ENCODE measurements around the gene ARPIN. TPM values are rescaled to one million over a fixed set of nuclear protein-coding genes. Genes with fewer than 3 reads are reported as not detected.
"Not testable (repeated sequence)": the region's sequence is repeated elsewhere in the genome, so short reads cannot be mapped to it uniquely, and the experiment has no call there.

ARPIN gene
- total RNA-seq, 2 donors from 2014 or later: 19.5 to 21.4 TPM

DNA sequence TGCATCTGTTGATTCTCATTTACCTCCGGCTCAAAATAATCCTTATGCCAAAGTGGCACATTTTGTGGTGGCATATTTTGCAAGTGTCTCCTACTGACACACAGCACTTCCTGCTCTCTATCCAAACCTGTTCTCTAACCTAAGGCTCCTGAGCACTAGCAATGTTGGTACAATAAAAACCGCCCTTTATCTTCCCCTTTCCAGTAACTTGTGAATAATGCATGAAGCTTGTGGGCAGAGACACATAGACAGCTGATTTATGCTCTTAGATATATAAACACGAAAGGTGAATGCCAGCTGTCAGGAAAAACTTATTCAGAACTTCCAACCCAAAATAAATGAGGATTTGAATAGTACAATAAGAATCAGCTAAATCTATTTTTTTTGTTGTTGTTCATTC lies 34.6 kb upstream of the ARPIN start:
- Histone ChIP-seq H3K4me1 (ENCODE audit: control insufficient read depth in 1 of 2, low read depth in 2 of 2) (no peaks in the 10 kb centered on the region), H3K4me3 (no peak overlapping the region), H3K27ac (no peak overlapping the region), H3K27me3 (replicated peaks; ENCODE audit: insufficient read depth) (no peaks in the 10 kb centered on the region), H3K9me3 (no peaks in the 10 kb centered on the region), H3K36me3 (no peaks in the 10 kb centered on the region)
- TF ChIP-seq, protein P1, sequence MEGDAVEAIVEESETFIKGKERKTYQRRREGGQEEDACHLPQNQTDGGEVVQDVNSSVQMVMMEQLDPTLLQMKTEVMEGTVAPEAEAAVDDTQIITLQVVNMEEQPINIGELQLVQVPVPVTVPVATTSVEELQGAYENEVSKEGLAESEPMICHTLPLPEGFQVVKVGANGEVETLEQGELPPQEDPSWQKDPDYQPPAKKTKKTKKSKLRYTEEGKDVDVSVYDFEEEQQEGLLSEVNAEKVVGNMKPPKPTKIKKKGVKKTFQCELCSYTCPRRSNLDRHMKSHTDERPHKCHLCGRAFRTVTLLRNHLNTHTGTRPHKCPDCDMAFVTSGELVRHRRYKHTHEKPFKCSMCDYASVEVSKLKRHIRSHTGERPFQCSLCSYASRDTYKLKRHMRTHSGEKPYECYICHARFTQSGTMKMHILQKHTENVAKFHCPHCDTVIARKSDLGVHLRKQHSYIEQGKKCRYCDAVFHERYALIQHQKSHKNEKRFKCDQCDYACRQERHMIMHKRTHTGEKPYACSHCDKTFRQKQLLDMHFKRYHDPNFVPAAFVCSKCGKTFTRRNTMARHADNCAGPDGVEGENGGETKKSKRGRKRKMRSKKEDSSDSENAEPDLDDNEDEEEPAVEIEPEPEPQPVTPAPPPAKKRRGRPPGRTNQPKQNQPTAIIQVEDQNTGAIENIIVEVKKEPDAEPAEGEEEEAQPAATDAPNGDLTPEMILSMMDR (IDR thresholded peaks at IDR 0.05): no peak
- ATAC-seq (ENCODE audit: insufficient number of reproducible peaks, low FRiP score, low read depth): no peak
- no peak for DNase-seq (ENCODE audit: low spot score)

DNA sequence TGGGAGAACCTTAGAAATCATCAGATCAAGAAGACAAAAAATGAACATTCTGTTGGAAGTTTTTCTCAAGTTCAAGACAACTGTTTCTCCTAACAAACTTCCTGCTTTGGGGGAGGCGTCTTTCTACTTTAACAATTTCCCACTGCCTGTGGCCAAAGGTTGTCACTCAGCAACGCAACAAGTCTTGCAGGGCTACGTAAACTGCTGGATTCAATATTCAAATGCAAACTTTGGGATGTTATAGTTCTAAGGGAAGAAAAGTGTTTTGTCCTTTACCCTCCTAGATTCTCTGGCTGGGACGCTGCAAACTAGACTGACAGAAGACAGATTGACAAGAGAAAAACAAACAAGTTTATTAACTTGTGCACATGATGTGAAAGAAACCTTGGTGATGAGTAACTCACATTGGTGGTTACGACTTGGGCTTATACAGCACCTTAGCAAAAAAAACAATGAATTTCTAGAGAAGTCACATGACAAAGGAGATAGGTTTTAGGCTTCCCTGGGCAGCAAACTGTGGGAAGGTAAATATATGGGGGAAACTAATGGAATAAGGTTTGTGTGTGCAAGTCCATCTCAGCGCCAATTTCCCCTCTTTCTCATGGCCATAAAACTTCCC lies 34.0 kb upstream of the ARPIN start:
- DNase-seq (ENCODE audit: low spot score) (no peak), ATAC-seq (ENCODE audit: insufficient number of reproducible peaks, low FRiP score, low read depth) (no peak)
- H3K27me3 ChIP-seq (replicated peaks; ENCODE audit: insufficient read depth): no peaks in the 10 kb centered on the region
- H3K4me1 ChIP-seq (ENCODE audit: control insufficient read depth in 1 of 2, low read depth in 2 of 2): no peaks in the 10 kb centered on the region
- no peaks in the 10 kb centered on the region for H3K9me3 ChIP-seq
- no peaks in the 10 kb centered on the region for H3K36me3 ChIP-seq
- no peak overlapping the region for H3K27ac ChIP-seq
- TF ChIP-seq, protein P1 (IDR thresholded peaks at IDR 0.05): no peak
- no peak overlapping the region for H3K4me3 ChIP-seq

DNA sequence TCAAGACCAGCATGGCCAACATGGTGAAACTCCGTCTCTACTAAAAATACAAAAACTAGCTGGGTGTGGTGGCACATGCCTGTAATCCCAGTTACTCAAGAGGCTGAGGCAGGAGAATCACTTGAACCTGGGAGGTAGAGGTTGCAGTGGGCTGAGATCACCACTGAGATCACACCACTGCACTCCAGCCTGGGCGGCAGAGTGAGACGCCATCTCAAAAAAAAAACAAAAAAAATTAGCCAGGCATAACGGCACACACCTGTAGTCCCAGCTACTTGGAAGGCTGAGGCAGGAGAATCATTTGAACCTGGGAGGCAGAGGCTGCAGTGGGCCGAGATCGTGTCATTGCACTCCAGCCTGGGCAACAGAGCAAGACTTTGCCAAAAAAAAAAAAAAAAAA lies 31.0 kb upstream of the ARPIN start:
- not testable (repeated sequence) for H3K4me1 ChIP-seq (ENCODE audit: control insufficient read depth in 1 of 2, low read depth in 2 of 2); H3K27ac ChIP-seq; H3K4me3 ChIP-seq; H3K27me3 ChIP-seq (replicated peaks; ENCODE audit: insufficient read depth); ATAC-seq (ENCODE audit: insufficient number of reproducible peaks, low FRiP score, low read depth); H3K9me3 ChIP-seq; H3K36me3 ChIP-seq; DNase-seq (ENCODE audit: low spot score)

DNA sequence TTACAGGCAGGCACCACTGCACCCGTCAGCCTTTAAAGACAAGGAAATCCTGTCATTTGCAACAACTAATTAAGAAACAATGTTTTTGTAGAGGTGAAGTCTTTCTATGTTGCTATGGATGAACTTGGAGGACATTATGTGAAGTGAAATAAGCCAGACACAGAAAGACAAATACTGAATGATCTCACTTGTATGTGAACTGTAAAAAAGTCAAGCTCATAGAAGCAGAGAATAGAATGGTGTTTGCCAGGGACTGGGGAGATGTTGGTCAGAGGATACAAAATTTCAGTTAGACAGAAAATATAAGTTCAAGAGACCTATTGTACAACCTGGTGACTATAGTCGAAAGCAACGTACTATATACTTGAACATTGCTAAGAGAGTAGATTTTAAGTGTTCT lies 27.2 kb upstream of the ARPIN start:
- H3K9me3 ChIP-seq: no peaks in the 10 kb centered on the region
- no peaks in the 10 kb centered on the region for H3K36me3 ChIP-seq
- no peak for DNase-seq (ENCODE audit: low spot score)
- H3K27me3 ChIP-seq (replicated peaks; ENCODE audit: insufficient read depth): no peaks in the 10 kb centered on the region
- H3K27ac ChIP-seq: no peak overlapping the region
- TF ChIP-seq, protein P1 (IDR thresholded peaks at IDR 0.05): no peak
- ATAC-seq (ENCODE audit: insufficient number of reproducible peaks, low FRiP score, low read depth): no peak
- H3K4me3 ChIP-seq: no peak overlapping the region
- H3K4me1 ChIP-seq (ENCODE audit: control insufficient read depth in 1 of 2, low read depth in 2 of 2): no peaks in the 10 kb centered on the region

DNA sequence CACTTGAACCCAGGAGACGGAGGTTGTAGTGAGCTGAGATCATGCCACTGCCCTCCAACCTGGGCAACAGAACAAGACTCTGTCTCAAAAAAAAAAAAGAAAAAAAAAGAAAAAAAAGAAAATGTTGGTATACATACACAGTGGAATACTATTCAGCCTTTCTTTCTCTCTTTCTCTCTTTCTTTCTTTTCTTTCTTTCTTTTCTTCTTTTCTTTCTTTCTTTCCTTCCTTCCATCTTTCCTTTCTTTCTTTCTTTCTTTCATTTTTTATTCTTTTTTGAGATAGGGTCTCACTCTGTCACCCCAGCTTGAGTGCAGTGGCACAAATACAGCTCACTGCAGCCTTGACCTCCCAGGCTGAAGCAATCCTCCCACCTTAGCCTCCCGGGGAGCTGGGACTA lies 26.6 kb upstream of the ARPIN start:
- not testable (repeated sequence) for H3K27ac ChIP-seq; H3K27me3 ChIP-seq (replicated peaks; ENCODE audit: insufficient read depth); ATAC-seq (ENCODE audit: insufficient number of reproducible peaks, low FRiP score, low read depth); H3K4me3 ChIP-seq; H3K4me1 ChIP-seq (ENCODE audit: control insufficient read depth in 1 of 2, low read depth in 2 of 2); DNase-seq (ENCODE audit: low spot score); H3K36me3 ChIP-seq; H3K9me3 ChIP-seq

DNA sequence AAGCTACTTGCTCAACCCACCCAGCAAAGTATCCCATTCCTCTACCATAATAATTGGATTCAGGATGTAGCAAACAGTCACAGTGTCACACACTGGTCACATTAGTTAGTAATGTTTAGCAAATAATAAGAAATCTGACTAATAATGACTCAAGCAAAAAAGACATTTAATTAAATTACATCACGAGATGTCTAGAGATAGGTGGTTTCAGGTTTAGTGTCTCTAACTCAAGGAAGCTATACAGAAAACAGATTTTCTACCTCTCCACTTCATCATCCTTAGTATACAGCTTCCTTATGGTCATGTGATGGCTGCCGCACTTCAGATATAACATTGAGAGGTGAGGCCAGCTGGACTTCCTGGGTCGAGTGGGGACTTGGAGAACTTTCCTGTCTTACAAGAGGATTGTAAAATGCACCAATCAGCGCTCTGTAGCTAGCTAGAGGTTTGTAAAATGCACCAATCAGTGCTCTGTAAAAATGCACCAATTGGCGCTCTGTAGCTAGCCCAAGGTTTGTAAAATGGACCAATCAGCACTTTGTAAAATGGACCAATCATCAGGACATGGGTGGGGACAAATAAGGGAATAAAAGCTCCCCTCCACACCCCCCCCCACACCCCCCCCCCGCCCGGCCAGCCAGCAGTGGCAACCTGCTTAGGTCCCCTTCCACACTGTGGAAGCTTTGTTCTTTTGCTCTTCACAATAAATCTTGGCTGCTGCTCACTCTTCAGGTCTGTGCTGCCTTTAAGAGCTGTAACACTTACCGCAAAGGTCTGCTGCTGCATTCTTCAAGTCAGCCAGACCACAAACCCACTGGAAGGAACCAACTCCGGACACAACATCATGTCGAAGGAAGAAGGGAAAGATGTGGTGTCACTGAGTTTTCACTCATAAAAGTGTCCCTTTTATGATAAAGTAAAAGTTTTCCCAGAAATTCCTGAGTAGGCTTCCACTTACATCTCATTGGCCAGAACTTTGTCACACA lies 24.9 kb upstream of the ARPIN start:
- Histone ChIP-seq H3K9me3 (no peaks in the 10 kb centered on the region), H3K27me3 (replicated peaks; ENCODE audit: insufficient read depth) (no peaks in the 10 kb centered on the region), H3K4me1 (ENCODE audit: control insufficient read depth in 1 of 2, low read depth in 2 of 2) (no peaks in the 10 kb centered on the region), H3K27ac (no peak overlapping the region), H3K4me3 (no peak overlapping the region), H3K36me3 (no peaks in the 10 kb centered on the region)
- no peak for DNase-seq (ENCODE audit: low spot score)
- ATAC-seq (ENCODE audit: insufficient number of reproducible peaks, low FRiP score, low read depth): no peak
- TF ChIP-seq, protein P1 (IDR thresholded peaks at IDR 0.05): no peak

Measured in thoracic aorta (tissue), 2 donors.